T-helper 17 cell (primary cell): ENCODE data around the gene UVSSA. TPM values are rescaled to one million over a fixed set of nuclear protein-coding genes. Genes with fewer than 3 reads are reported as not detected.
"Not testable (repeated sequence)": the region's sequence is repeated elsewhere in the genome, so short reads cannot be mapped to it uniquely, and the experiment has no call there.

ENCODE experiments used
- ATAC-seq: fragments of 150-1000 bp; cut with Tn5 transposase; 2 replicates; pipeline ENCODE4 v1.10.0; 2021; ENCODE audit warnings: mild to moderate bottlenecking, moderate library complexity
- DNase-seq, 3 donors: peaks; one replicate each; pipeline versions ENCODE4 v3.0.0 to v3.0.0-alpha.2; 2020 to 2021
- H3K9me3 ChIP-seq: one replicate; pipeline ENCODE4 v1.7.0; 2013; ENCODE audit warnings: low read length, mild to moderate bottlenecking; ENCODE audit not compliant: control insufficient read depth, poor library complexity, severe bottlenecking
- H3K27ac Mint-ChIP-seq: one replicate; pipeline ENCODE4 v1.8.0; 2022; ENCODE audit warnings: mild to moderate bottlenecking, moderate library complexity, mixed read lengths
- H3K27me3 Mint-ChIP-seq: one replicate; pipeline ENCODE4 v1.8.0; 2022; ENCODE audit warnings: mixed read lengths
- H3K36me3 Mint-ChIP-seq: one replicate; pipeline ENCODE4 v1.8.0; 2022; ENCODE audit warnings: low read depth, mixed read lengths
- H3K4me1 Mint-ChIP-seq: one replicate; pipeline ENCODE4 v1.8.0; 2022; ENCODE audit warnings: mild to moderate bottlenecking, mixed read lengths
- H3K4me3 Mint-ChIP-seq: one replicate; pipeline ENCODE4 v1.8.0; 2022; ENCODE audit warnings: mild to moderate bottlenecking, moderate library complexity, mixed read lengths
- total RNA-seq, 4 donors: library from RNA in 2 of 4; stranded (reverse) in 2 of 4; gene quantifications; one replicate each; pipeline ENCODE4 v1.2.3 and lab custom pipeline; 2022 to 2026

UVSSA gene
- total RNA-seq, 2 donors from 2014 or later: 36.0 to 37.1 TPM

DNA sequence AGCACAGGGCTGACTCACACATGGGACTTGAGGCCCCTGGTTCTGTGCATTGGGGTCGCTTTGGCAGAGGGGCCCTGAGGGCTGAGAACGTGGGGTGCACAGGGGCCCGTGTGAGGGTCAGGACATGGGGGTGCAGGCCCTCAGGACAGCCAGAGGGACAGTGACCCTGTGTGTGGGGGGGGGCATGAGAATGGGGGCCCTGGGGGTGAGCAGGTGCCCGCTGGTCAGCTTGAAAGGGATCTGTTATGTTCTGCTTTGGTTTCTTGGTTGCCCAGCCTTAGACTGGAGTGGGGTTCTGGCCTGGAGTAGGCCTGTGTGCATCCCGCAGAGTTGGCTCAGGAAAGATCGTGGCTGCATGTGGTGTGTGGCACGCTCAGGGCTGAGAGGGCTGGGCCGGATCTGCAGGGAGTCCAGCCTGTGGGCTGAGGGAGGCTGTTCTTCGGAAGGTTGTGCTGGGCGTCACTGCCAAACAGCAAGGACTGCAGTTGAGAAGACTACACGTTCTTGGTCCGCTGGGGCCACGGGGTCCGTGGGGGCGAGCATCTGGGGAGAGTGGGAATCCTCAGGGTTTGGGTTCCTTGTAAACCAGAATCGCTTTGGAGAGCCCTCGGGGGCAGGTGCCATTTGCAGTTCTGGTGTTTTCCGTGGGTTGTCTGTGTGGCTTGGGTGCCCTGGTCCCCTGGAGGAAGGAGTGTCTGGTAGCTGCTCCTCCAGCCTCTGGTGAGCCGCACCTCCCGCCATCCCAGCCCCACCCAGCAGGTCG, 15.2 kb upstream of the UVSSA start:
- Mint-ChIP-seq H3K27me3 (no peaks in the 10 kb centered on the region), H3K36me3 (peaks cover 3% of the 10 kb centered on the region), H3K4me1 (peaks cover 25% of the 10 kb centered on the region), H3K27ac (peak overlapping the region; percentile 100), H3K4me3 (peak overlapping the region; percentile 71)
- ATAC-seq: no peak
- no peaks in the 10 kb centered on the region for H3K9me3 ChIP-seq
- no peak for DNase-seq

GRCh38 chr4:1332686-1333085, 14.3 kb upstream of the UVSSA start:
- H3K4me1 Mint-ChIP-seq: peaks cover 27% of the 10 kb centered on the region
- peak overlapping the region; percentile 100 for H3K27ac Mint-ChIP-seq
- peaks cover 6% of the 10 kb centered on the region for H3K36me3 Mint-ChIP-seq
- H3K4me3 Mint-ChIP-seq: no peak overlapping the region
- ATAC-seq: no peak
- DNase-seq: no peak
- H3K27me3 Mint-ChIP-seq: no peaks in the 10 kb centered on the region
- H3K9me3 ChIP-seq: no peaks in the 10 kb centered on the region

GRCh38 chr4:1333256-1333655, 13.8 kb upstream of the UVSSA start:
- ATAC-seq (no peak), DNase-seq (no peak)
- Mint-ChIP-seq H3K4me3 (no peak overlapping the region), H3K36me3 (peaks cover 9% of the 10 kb centered on the region), H3K27me3 (no peaks in the 10 kb centered on the region), H3K27ac (no peak overlapping the region), H3K4me1 (peaks cover 27% of the 10 kb centered on the region)
- H3K9me3 ChIP-seq: no peaks in the 10 kb centered on the region

GRCh38 chr4:1333851-1334578, 13.0 kb upstream of the UVSSA start:
- not testable (repeated sequence) for ATAC-seq, H3K27me3 Mint-ChIP-seq, DNase-seq, H3K9me3 ChIP-seq, H3K4me3 Mint-ChIP-seq, H3K27ac Mint-ChIP-seq
- peaks cover 25% of the 10 kb centered on the region for H3K4me1 Mint-ChIP-seq
- H3K36me3 Mint-ChIP-seq: peaks cover 11% of the 10 kb centered on the region

DNA sequence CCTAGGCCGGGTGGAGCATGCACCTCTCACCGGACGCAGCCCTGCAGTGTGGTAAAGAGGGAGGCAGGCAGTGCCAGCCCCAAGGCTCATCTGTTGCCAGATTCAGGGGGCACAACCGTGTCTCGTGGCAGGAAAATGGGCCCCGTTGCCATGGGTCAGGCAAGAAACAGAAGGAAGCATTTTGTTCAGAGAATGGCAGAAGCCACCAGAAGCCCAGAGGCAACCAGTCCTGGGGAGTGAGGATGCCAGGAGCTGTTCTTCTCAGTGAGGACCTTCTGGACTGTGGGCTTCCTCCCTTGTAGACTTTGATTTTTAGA, 12.5 kb upstream of the UVSSA start:
- peaks cover 20% of the 10 kb centered on the region for H3K4me1 Mint-ChIP-seq
- H3K27me3 Mint-ChIP-seq: no peaks in the 10 kb centered on the region
- DNase-seq (no peak), ATAC-seq (no peak)
- H3K4me3 Mint-ChIP-seq: no peak overlapping the region
- no peak overlapping the region for H3K27ac Mint-ChIP-seq
- H3K36me3 Mint-ChIP-seq: peaks cover 9% of the 10 kb centered on the region
- H3K9me3 ChIP-seq: no peaks in the 10 kb centered on the region

GRCh38 chr4:1335193-1335883, 11.7 kb upstream of the UVSSA start:
- not testable (repeated sequence) for H3K27me3 Mint-ChIP-seq, H3K9me3 ChIP-seq, DNase-seq, H3K27ac Mint-ChIP-seq, ATAC-seq, H3K36me3 Mint-ChIP-seq, H3K4me3 Mint-ChIP-seq
- H3K4me1 Mint-ChIP-seq: peaks cover 16% of the 10 kb centered on the region

- H3K27ac Mint-ChIP-seq: peak overlapping the region; percentile 75
- no peaks in the 10 kb centered on the region for H3K9me3 ChIP-seq
- no peak for DNase-seq
- no peak for ATAC-seq
- peaks cover 9% of the 10 kb centered on the region for H3K4me1 Mint-ChIP-seq
- H3K27me3 Mint-ChIP-seq: no peaks in the 10 kb centered on the region
- H3K4me3 Mint-ChIP-seq: no peak overlapping the region
- peaks cover 11% of the 10 kb centered on the region for H3K36me3 Mint-ChIP-seq
These were observed 10.9 kb upstream of the UVSSA start for GRCh38 chr4:1336088-1336491.

GRCh38 chr4:1337376-1337831, 9.6 kb upstream of the UVSSA start:
- Mint-ChIP-seq H3K27ac (peak overlapping the region; percentile 75), H3K27me3 (no peaks in the 10 kb centered on the region), H3K4me3 (peak overlapping the region; percentile 39), H3K36me3 (peaks cover 11% of the 10 kb centered on the region), H3K4me1 (peaks cover 2% of the 10 kb centered on the region)
- H3K9me3 ChIP-seq: no peaks in the 10 kb centered on the region
- no peak for ATAC-seq
- DNase-seq: no peak

GRCh38 chr4:1337951-1338751, 8.9 kb upstream of the UVSSA start:
- no peaks in the 10 kb centered on the region for H3K27me3 Mint-ChIP-seq
- peak overlapping the region; percentile 75 for H3K27ac Mint-ChIP-seq
- no peak overlapping the region for H3K4me3 Mint-ChIP-seq
- H3K36me3 Mint-ChIP-seq: peaks cover 11% of the 10 kb centered on the region
- H3K4me1 Mint-ChIP-seq: peaks cover 2% of the 10 kb centered on the region
- ATAC-seq: no peak
- no peaks in the 10 kb centered on the region for H3K9me3 ChIP-seq
- no peak for DNase-seq

DNA sequence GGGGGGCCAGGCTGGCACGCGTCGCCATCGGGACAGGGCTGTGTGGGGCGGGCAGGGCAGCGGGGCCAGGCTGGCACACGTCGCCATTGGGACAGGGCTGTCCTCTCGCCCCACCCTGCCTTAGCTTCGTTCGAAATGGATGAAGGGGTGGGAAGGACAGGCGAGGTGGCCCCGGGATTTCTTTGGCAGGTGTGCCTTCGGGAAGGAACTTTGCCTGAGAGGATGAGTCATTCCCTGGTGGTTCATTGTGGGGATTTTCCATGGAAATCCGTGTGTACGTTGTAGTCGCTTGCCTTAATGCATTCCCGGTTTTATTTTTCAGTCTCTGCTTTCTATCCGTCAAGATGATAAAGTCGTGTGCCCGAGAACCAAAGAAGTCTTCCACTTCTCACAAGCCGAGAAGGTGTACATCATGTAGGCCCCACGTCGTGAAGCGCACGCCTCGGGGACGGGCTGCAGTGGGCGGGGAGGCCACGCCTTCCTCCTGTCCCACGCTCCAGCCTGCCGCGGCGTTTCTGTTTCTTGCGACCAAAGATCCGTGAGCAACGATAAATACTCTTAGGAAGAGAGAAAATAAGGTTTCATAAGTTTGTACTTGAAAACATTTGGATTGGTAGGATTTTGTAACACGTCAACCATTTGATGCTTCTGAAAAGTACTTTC, 8.1 kb upstream of the UVSSA start:
- Mint-ChIP-seq H3K4me1 (peaks cover 2% of the 10 kb centered on the region), H3K36me3 (peaks cover 11% of the 10 kb centered on the region), H3K4me3 (no peak overlapping the region), H3K27me3 (no peaks in the 10 kb centered on the region), H3K27ac (no peak overlapping the region)
- ATAC-seq: no peak
- DNase-seq: no peak
- H3K9me3 ChIP-seq: no peaks in the 10 kb centered on the region

- H3K27me3 Mint-ChIP-seq: no peaks in the 10 kb centered on the region
- H3K4me1 Mint-ChIP-seq: peaks cover 5% of the 10 kb centered on the region
- no peak overlapping the region for H3K27ac Mint-ChIP-seq
- DNase-seq (no peak), ATAC-seq (no peak)
- peaks cover 11% of the 10 kb centered on the region for H3K36me3 Mint-ChIP-seq
- no peaks in the 10 kb centered on the region for H3K9me3 ChIP-seq
- H3K4me3 Mint-ChIP-seq: no peak overlapping the region
These were observed 7.5 kb upstream of the UVSSA start for GRCh38 chr4:1339489-1339888.

DNA sequence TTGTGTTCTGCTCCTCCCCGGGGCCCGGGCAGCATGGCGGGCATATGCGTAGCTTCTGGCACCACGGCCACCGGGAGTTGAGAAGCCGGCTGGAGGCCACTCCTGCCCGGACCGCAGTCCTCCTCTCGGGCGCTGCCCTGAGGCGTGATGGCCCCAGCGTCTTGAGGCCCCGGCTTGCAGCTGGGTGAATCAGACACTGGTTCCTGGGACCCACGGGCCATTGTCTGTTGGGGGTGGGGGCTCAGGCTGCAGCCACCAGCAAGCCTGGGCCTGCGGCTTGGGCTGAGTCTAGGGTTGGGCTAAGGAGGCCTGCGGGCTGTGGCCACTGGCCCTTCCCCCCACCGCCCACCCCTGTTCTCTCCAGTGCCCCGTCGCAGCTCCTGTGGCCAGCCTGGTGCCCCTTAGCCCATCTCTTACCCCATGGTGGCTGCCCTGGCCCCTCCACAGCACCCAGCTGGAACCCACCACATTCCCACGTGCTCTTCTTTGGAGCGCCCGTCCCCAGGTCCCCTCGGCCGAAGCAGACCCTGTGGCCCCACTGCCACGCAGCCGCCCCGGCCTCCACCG, 6.7 kb upstream of the UVSSA start:
- no peak for DNase-seq
- no peak for ATAC-seq
- Mint-ChIP-seq H3K4me3 (peak overlapping the region; percentile 53), H3K4me1 (peaks cover 10% of the 10 kb centered on the region), H3K36me3 (peaks cover 11% of the 10 kb centered on the region), H3K27ac (peak overlapping the region; percentile 63), H3K27me3 (no peaks in the 10 kb centered on the region)
- no peaks in the 10 kb centered on the region for H3K9me3 ChIP-seq
